ENCODE results near the gene MYL3. TPM values are rescaled to one million over a fixed set of nuclear protein-coding genes. Genes with fewer than 3 reads are reported as not detected.

Gene MYL3
- total RNA-seq, 2 donors from 2014 or later, result 1.9 TPM; not detected in 1

DNA sequence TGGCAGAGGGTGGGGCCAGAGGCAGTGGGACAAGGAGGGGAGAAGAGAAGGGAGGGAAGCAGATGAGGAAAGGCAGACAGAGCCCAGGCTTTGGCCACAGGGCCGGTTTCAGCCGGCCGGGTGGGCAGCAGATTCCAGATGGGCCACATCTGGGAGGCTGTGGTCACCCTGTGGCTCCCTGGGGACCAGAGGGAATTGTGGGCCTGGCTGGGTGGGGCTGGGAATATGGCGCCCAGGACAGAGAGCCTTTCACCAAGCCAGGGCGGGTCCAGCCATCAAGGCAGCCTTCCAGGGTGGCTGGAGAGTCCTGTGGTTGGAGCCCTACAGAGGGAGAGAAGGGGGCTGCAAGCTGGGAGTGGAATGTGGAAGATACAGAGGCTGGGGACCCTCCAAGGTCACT lies 33.1 kb upstream of the MYL3 start:
- H3K36me3 ChIP-seq, result no peaks in the 10 kb centered on the region
- H3K27ac ChIP-seq, result no peak overlapping the region
- WGBS, result 78% methylated on average over 5 of the region's 5 CpGs
- no peaks in the 10 kb centered on the region for H3K9me3 ChIP-seq
- no peak overlapping the region for H3K4me3 ChIP-seq
- DNase-seq (ENCODE audit: low spot score), result no peak
- peaks cover 5% of the 10 kb centered on the region for H3K27me3 ChIP-seq (replicated peaks; ENCODE audit: insufficient read depth)
- TF ChIP-seq POLR2AphosphoS5 (IDR thresholded peaks at IDR 0.05), result no peak
- no peak for TF ChIP-seq POLR2A (IDR thresholded peaks at IDR 0.05)
- TF ChIP-seq, protein P1, sequence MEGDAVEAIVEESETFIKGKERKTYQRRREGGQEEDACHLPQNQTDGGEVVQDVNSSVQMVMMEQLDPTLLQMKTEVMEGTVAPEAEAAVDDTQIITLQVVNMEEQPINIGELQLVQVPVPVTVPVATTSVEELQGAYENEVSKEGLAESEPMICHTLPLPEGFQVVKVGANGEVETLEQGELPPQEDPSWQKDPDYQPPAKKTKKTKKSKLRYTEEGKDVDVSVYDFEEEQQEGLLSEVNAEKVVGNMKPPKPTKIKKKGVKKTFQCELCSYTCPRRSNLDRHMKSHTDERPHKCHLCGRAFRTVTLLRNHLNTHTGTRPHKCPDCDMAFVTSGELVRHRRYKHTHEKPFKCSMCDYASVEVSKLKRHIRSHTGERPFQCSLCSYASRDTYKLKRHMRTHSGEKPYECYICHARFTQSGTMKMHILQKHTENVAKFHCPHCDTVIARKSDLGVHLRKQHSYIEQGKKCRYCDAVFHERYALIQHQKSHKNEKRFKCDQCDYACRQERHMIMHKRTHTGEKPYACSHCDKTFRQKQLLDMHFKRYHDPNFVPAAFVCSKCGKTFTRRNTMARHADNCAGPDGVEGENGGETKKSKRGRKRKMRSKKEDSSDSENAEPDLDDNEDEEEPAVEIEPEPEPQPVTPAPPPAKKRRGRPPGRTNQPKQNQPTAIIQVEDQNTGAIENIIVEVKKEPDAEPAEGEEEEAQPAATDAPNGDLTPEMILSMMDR (IDR thresholded peaks at IDR 0.05), result no peak
- peaks cover 6% of the 10 kb centered on the region for H3K4me1 ChIP-seq (replicated peaks)
- intact Hi-C loops (cut with DNase I), result no loop called here

DNA sequence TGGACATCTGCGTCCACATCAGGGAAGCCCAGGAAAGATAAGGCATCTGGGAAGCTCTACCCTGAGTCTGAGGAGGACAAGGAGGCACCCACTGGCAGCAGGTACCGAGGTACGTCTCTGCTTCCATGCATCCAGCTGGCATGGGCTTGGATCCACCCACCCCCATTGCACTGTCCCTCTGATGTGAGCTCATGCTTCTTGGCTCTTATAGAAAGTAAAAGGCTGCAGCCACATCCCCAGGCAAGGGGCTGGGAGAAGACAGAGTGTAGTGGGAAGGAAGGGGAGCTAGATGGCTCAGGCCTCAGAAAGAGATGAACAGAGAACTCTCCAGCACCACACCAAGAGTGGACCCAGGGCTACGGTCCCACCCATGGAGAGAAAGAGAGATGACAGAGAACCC lies 32.5 kb upstream of the MYL3 start:
- Histone ChIP-seq H3K4me3 (no peak overlapping the region), H3K27me3 (replicated peaks; ENCODE audit: insufficient read depth) (peaks cover 5% of the 10 kb centered on the region), H3K36me3 (no peaks in the 10 kb centered on the region), H3K27ac (no peak overlapping the region), H3K4me1 (replicated peaks) (peaks cover 6% of the 10 kb centered on the region), H3K9me3 (no peaks in the 10 kb centered on the region)
- TF ChIP-seq, protein P1 (IDR thresholded peaks at IDR 0.05), result no peak
- no peak for TF ChIP-seq POLR2A (IDR thresholded peaks at IDR 0.05)
- TF ChIP-seq POLR2AphosphoS5 (IDR thresholded peaks at IDR 0.05), result no peak
- intact Hi-C loops (cut with DNase I), result loop anchor here (2.0 kb wide), 2 partner anchors 29 to 191 kb away; no protein-coding TSS in a partner anchor
- no peak for DNase-seq (ENCODE audit: low spot score)
- 78% methylated on average over 4 of the region's 4 CpGs for WGBS

DNA sequence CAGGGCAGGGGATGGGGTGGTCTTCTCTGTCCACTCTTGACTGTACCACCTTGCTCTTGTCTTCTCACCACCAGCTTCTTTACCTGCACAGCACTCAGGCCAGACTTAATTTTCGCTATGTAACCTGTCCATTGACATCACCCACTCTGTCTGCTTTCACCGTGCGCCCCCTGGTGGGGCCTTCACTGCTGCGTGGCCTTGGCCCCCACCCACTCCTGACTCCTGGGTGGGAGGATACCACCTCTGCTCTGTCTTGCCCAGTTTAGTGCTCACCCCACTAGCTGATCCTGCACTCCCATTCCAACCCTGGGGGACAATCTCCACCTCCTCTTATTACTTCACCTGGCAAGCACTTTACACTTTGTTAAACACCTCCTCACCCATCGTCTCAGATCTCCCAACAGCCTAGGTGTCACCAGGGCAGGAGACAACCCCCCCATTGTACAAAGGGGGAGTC lies 32.0 kb upstream of the MYL3 start:
- WGBS, result 13% methylated on average over 5 of the region's 5 CpGs
- Histone ChIP-seq H3K36me3 (no peaks in the 10 kb centered on the region), H3K4me3 (no peak overlapping the region), H3K4me1 (replicated peaks) (peaks cover 6% of the 10 kb centered on the region), H3K9me3 (no peaks in the 10 kb centered on the region), H3K27me3 (replicated peaks; ENCODE audit: insufficient read depth) (peaks cover 5% of the 10 kb centered on the region), H3K27ac (no peak overlapping the region)
- intact Hi-C loops (cut with DNase I), result loop anchor here (2.0 kb wide), 2 partner anchors 28 to 190 kb away; no protein-coding TSS in a partner anchor
- no peak for TF ChIP-seq POLR2A (IDR thresholded peaks at IDR 0.05)
- TF ChIP-seq, protein P1 (IDR thresholded peaks at IDR 0.05), result peak; percentile 72 to 93 (median 87)
- peak; percentile 29 for TF ChIP-seq POLR2AphosphoS5 (IDR thresholded peaks at IDR 0.05)
- peak; percentile 63 for DNase-seq (ENCODE audit: low spot score)

DNA sequence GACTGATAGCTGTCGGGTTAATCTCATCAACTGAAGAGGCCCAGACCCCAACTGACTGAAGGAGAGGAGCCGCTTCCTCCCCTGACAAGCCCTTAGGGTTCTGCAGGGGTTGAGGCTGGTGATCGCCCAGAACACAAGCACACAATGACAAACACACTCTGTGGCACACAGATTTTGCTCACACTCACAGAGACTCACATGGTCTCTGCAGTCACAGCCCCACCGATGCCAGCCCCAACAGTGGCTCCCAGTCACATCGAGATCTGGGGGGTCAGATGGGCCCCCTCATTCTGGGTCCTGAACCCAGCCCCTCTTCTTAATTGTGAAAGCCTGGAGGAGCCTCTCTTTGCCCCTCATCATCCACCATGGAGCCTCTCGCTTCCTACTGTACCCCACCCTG lies 31.0 kb upstream of the MYL3 start:
- H3K9me3 ChIP-seq, result no peaks in the 10 kb centered on the region
- intact Hi-C loops (cut with DNase I), result loop anchor here (2.0 kb wide), 2 partner anchors 27 to 189 kb away; no protein-coding TSS in a partner anchor
- H3K4me3 ChIP-seq, result no peak overlapping the region
- 93% methylated on average over 4 of the region's 6 CpGs for WGBS
- peaks cover 5% of the 10 kb centered on the region for H3K27me3 ChIP-seq (replicated peaks; ENCODE audit: insufficient read depth)
- no peaks in the 10 kb centered on the region for H3K36me3 ChIP-seq
- no peak for DNase-seq (ENCODE audit: low spot score)
- TF ChIP-seq POLR2A (IDR thresholded peaks at IDR 0.05), result no peak
- TF ChIP-seq, protein P1 (IDR thresholded peaks at IDR 0.05), result no peak
- TF ChIP-seq POLR2AphosphoS5 (IDR thresholded peaks at IDR 0.05), result no peak
- no peak overlapping the region for H3K27ac ChIP-seq
- peaks cover 6% of the 10 kb centered on the region for H3K4me1 ChIP-seq (replicated peaks)

DNA sequence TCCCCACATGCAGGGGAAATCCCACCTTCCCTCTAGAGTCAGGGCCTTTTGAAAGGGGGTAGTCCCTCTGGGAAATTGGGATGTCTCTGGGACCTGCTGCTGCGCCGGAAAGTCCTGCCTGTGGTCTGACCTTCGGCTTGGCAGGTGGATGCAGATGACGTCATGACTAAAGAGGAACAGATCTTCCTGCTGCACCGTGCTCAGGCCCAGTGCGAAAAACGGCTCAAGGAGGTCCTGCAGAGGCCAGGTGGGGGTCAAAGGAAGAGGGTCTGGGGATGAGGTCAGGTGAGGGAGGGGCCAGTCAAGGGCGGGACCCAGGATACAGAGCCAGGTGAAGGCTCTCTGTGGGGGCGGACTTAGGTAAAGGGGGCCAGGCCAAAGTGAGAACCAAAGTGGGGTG lies 30.5 kb upstream of the MYL3 start:
- no peak overlapping the region for H3K27ac ChIP-seq
- H3K27me3 ChIP-seq (replicated peaks; ENCODE audit: insufficient read depth), result peaks cover 5% of the 10 kb centered on the region
- TF ChIP-seq POLR2AphosphoS5 (IDR thresholded peaks at IDR 0.05) (no peak), POLR2A (IDR thresholded peaks at IDR 0.05) (no peak)
- TF ChIP-seq, protein P1 (IDR thresholded peaks at IDR 0.05), result no peak
- H3K36me3 ChIP-seq, result no peaks in the 10 kb centered on the region
- no peaks in the 10 kb centered on the region for H3K9me3 ChIP-seq
- no peak overlapping the region for H3K4me3 ChIP-seq
- H3K4me1 ChIP-seq (replicated peaks), result peaks cover 4% of the 10 kb centered on the region
- 84% methylated on average over 9 of the region's 9 CpGs for WGBS
- intact Hi-C loops (cut with DNase I), result loop anchor here (2.0 kb wide), 2 partner anchors 27 to 189 kb away; no protein-coding TSS in a partner anchor
- no peak for DNase-seq (ENCODE audit: low spot score)
